ENCODE measurements around the gene CD160. TPM values are rescaled to one million over a fixed set of nuclear protein-coding genes. Genes with fewer than 3 reads are reported as not detected.

Gene CD160
- total RNA-seq, 1 experiment from 2014 or later = not detected

DNA sequence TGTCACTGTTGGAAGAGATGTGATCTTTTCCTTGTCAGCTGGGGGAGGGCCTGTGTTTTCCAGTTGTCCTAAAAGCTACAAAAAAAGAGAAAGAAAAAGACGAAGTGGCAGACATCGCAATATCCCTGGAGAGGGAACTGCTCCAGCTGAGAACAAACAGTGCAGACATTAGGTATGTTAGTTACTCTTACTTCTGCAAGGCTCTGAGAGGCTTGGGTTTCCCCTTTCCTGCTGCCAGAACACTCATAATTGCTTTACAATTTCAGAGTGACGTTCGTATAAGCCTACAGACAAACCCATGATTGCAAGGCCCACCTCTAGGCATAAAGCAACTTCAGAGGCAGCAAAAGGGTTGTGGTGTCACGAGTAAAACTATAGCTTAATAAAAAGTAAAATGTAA, 31.1 kb downstream of the CD160 start:
- H4K91ac ChIP-seq (ENCODE audit: insufficient read length, low read depth, low read length) = no peak overlapping the region
- no peaks in the 10 kb centered on the region for H3K27me3 Mint-ChIP-seq (ENCODE audit: low read depth)
- H3K27me3 ChIP-seq (ENCODE audit: insufficient read depth, low read length) = no peaks in the 10 kb centered on the region
- H3K23ac ChIP-seq (ENCODE audit: insufficient read length, low read depth, low read length) = no peak overlapping the region
- H3K18ac ChIP-seq (ENCODE audit: insufficient read length, low read depth, low read length) = no peak overlapping the region
- no peak overlapping the region for H2BK12ac ChIP-seq (ENCODE audit: insufficient read length, low read depth, low read length)
- H3K56ac ChIP-seq (ENCODE audit: insufficient read length, low read depth, low read length) = no peak overlapping the region
- no peak overlapping the region for H4K5ac ChIP-seq (ENCODE audit: insufficient read length, low read depth, low read length)
- H3K4me1 ChIP-seq (ENCODE audit: insufficient read depth, low read length) = no peaks in the 10 kb centered on the region
- no peak overlapping the region for H2BK15ac ChIP-seq (ENCODE audit: low read depth, low read length)
- no CpG with 5 or more reads among the region's 5 CpGs for WGBS (ENCODE audit: extremely low coverage, insufficient read length, low lambda C conversion rate)
- no peak overlapping the region for H3K27ac Mint-ChIP-seq
- H2AFZ ChIP-seq (ENCODE audit: low read length) = no peak overlapping the region
- no peak overlapping the region for H2BK5ac ChIP-seq (ENCODE audit: insufficient read length, low read length)
- H3K9ac ChIP-seq (ENCODE audit: extremely low read depth, insufficient read length, low read length) = no peak overlapping the region
- H3K9me3 ChIP-seq (ENCODE audit: control insufficient read depth, low read depth, low read length) = no peaks in the 10 kb centered on the region
- DNase-seq = no peak
- H3K4me2 ChIP-seq (ENCODE audit: insufficient read depth, insufficient read length, low read length) = no peak overlapping the region
- H3K79me2 ChIP-seq (ENCODE audit: insufficient read depth, low read length) = no peaks in the 10 kb centered on the region
- H2AK5ac ChIP-seq (ENCODE audit: insufficient read length, low read length) = no peak overlapping the region
- H3K4me1 Mint-ChIP-seq = no peaks in the 10 kb centered on the region
- peaks cover 8 to 26% (median 19%) of the 10 kb centered on the region in 3 experiments; a peak in 6 of 7 replicates for H3K36me3 Mint-ChIP-seq (ENCODE audit: insufficient read depth in 1 of 3, low read depth in 3 of 3)
- no peak overlapping the region for H3K4me3 Mint-ChIP-seq
- H3K9me3 Mint-ChIP-seq = no peaks in the 10 kb centered on the region
- no peak overlapping the region for H3K14ac ChIP-seq (ENCODE audit: insufficient read depth, low read length)
- no peak overlapping the region for H3K27ac ChIP-seq (ENCODE audit: insufficient read length, low read depth, low read length)
- TF ChIP-seq, protein P1, sequence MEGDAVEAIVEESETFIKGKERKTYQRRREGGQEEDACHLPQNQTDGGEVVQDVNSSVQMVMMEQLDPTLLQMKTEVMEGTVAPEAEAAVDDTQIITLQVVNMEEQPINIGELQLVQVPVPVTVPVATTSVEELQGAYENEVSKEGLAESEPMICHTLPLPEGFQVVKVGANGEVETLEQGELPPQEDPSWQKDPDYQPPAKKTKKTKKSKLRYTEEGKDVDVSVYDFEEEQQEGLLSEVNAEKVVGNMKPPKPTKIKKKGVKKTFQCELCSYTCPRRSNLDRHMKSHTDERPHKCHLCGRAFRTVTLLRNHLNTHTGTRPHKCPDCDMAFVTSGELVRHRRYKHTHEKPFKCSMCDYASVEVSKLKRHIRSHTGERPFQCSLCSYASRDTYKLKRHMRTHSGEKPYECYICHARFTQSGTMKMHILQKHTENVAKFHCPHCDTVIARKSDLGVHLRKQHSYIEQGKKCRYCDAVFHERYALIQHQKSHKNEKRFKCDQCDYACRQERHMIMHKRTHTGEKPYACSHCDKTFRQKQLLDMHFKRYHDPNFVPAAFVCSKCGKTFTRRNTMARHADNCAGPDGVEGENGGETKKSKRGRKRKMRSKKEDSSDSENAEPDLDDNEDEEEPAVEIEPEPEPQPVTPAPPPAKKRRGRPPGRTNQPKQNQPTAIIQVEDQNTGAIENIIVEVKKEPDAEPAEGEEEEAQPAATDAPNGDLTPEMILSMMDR (conservative IDR thresholded peaks at IDR 0.05) = no peak
- no peaks in the 10 kb centered on the region for H3K23me2 ChIP-seq (ENCODE audit: insufficient read length, low read depth, low read length, poor library complexity, severe bottlenecking)
- no peak overlapping the region for H3K4ac ChIP-seq (ENCODE audit: low read depth, low read length)
- H2BK120ac ChIP-seq (ENCODE audit: low read depth, low read length, poor library complexity, severe bottlenecking) = no peak overlapping the region
- H2BK20ac ChIP-seq (ENCODE audit: low read depth, low read length, poor library complexity, severe bottlenecking) = no peak overlapping the region
- no peaks in the 10 kb centered on the region for H4K20me1 ChIP-seq (ENCODE audit: control insufficient read depth, insufficient read depth, insufficient read length)
- no peak overlapping the region for H4K8ac ChIP-seq (replicated peaks; ENCODE audit: insufficient read length, low read depth, low read length)
- no peak overlapping the region for H3T11ph ChIP-seq (ENCODE audit: low read length)
- no peaks in the 10 kb centered on the region for H3K79me1 ChIP-seq (ENCODE audit: insufficient read depth, low read depth, low read length, poor library complexity, severe bottlenecking)
